IPS-18a (cell line): ENCODE data around the gene SATB2.

Source experiments
- H3K27ac ChIP-seq: one replicate; pipeline ENCODE4 v1.5.1; 2013; ENCODE audit warnings: low read length
- H3K27me3 ChIP-seq: one replicate; pipeline ENCODE4 v1.6.1; 2013; ENCODE audit warnings: mild to moderate bottlenecking, low read length; ENCODE audit not compliant: control insufficient read depth, insufficient read depth
- H3K36me3 ChIP-seq: one replicate; pipeline ENCODE4 v1.6.1; 2013; ENCODE audit warnings: low read depth, low read length; ENCODE audit not compliant: control insufficient read depth
- H3K4me1 ChIP-seq: one replicate; pipeline ENCODE4 v1.6.1; 2013; ENCODE audit warnings: low read depth, low read length; ENCODE audit not compliant: control insufficient read depth
- H3K4me3 ChIP-seq: one replicate; pipeline ENCODE4 v1.5.1; 2013; ENCODE audit warnings: low read length
- H3K9ac ChIP-seq: one replicate; pipeline ENCODE4 v1.6.1; 2013; ENCODE audit warnings: mild to moderate bottlenecking, low read length, moderate library complexity
- H3K9me3 ChIP-seq: one replicate; pipeline ENCODE4 v1.6.1; 2013; ENCODE audit warnings: low read depth, low read length; ENCODE audit not compliant: control insufficient read depth

Gene SATB2

GRCh38 chr2:199419428-199419827 is 38.3 kb downstream of the SATB2 start:
- no peaks in the 10 kb centered on the region for H3K36me3 ChIP-seq
- H3K4me3 ChIP-seq: no peak overlapping the region
- H3K4me1 ChIP-seq: peaks cover 7% of the 10 kb centered on the region
- no peak overlapping the region for H3K27ac ChIP-seq
- H3K9me3 ChIP-seq: no peaks in the 10 kb centered on the region
- H3K27me3 ChIP-seq: no peaks in the 10 kb centered on the region
- H3K9ac ChIP-seq: no peak overlapping the region

GRCh38 chr2:199414465-199414864 is 43.3 kb downstream of the SATB2 start:
- H3K4me1 ChIP-seq: peaks cover 13% of the 10 kb centered on the region
- H3K9me3 ChIP-seq: no peaks in the 10 kb centered on the region
- no peaks in the 10 kb centered on the region for H3K36me3 ChIP-seq
- H3K27me3 ChIP-seq: no peaks in the 10 kb centered on the region
- no peak overlapping the region for H3K27ac ChIP-seq
- no peak overlapping the region for H3K4me3 ChIP-seq
- no peak overlapping the region for H3K9ac ChIP-seq

GRCh38 chr2:199414001-199414400 is 43.7 kb downstream of the SATB2 start:
- Histone ChIP-seq H3K27ac (no peak overlapping the region), H3K4me3 (no peak overlapping the region), H3K9ac (no peak overlapping the region), H3K9me3 (no peaks in the 10 kb centered on the region), H3K4me1 (peaks cover 15% of the 10 kb centered on the region), H3K27me3 (no peaks in the 10 kb centered on the region), H3K36me3 (no peaks in the 10 kb centered on the region)

GRCh38 chr2:199409759-199410529 is 47.8 kb downstream of the SATB2 start:
- Histone ChIP-seq H3K27me3 (no peaks in the 10 kb centered on the region), H3K4me1 (peaks cover 19% of the 10 kb centered on the region), H3K9ac (no peak overlapping the region), H3K9me3 (no peaks in the 10 kb centered on the region), H3K4me3 (no peak overlapping the region), H3K36me3 (no peaks in the 10 kb centered on the region), H3K27ac (no peak overlapping the region)

- H3K27ac ChIP-seq: no peak overlapping the region
- H3K36me3 ChIP-seq: no peaks in the 10 kb centered on the region
- H3K9ac ChIP-seq: no peak overlapping the region
- no peak overlapping the region for H3K4me3 ChIP-seq
- peaks cover 19% of the 10 kb centered on the region for H3K4me1 ChIP-seq
- no peaks in the 10 kb centered on the region for H3K9me3 ChIP-seq
- no peaks in the 10 kb centered on the region for H3K27me3 ChIP-seq
These were observed 50.3 kb downstream of the SATB2 start for GRCh38 chr2:199407421-199407820.

- Histone ChIP-seq H3K9me3 (no peaks in the 10 kb centered on the region), H3K4me3 (no peak overlapping the region), H3K27me3 (no peaks in the 10 kb centered on the region), H3K9ac (no peak overlapping the region), H3K27ac (no peak overlapping the region), H3K36me3 (no peaks in the 10 kb centered on the region), H3K4me1 (peaks cover 13% of the 10 kb centered on the region)
These were observed 52.5 kb downstream of the SATB2 start for GRCh38 chr2:199405241-199405640.

- H3K36me3 ChIP-seq: no peaks in the 10 kb centered on the region
- H3K27ac ChIP-seq: no peak overlapping the region
- H3K27me3 ChIP-seq: no peaks in the 10 kb centered on the region
- no peak overlapping the region for H3K4me3 ChIP-seq
- no peak overlapping the region for H3K9ac ChIP-seq
- H3K4me1 ChIP-seq: peaks cover 9% of the 10 kb centered on the region
- no peaks in the 10 kb centered on the region for H3K9me3 ChIP-seq
These were observed 52.9 kb downstream of the SATB2 start for GRCh38 chr2:199404841-199405240.

- H3K4me3 ChIP-seq: no peak overlapping the region
- no peak overlapping the region for H3K9ac ChIP-seq
- H3K27ac ChIP-seq: no peak overlapping the region
- H3K4me1 ChIP-seq: peaks cover 8% of the 10 kb centered on the region
- no peaks in the 10 kb centered on the region for H3K36me3 ChIP-seq
- H3K27me3 ChIP-seq: no peaks in the 10 kb centered on the region
- H3K9me3 ChIP-seq: no peaks in the 10 kb centered on the region
These were observed 62.4 kb downstream of the SATB2 start for GRCh38 chr2:199395311-199395710.

GRCh38 chr2:199392363-199392762 is 65.4 kb downstream of the SATB2 start:
- no peaks in the 10 kb centered on the region for H3K4me1 ChIP-seq
- no peak overlapping the region for H3K27ac ChIP-seq
- no peaks in the 10 kb centered on the region for H3K27me3 ChIP-seq
- no peak overlapping the region for H3K4me3 ChIP-seq
- H3K36me3 ChIP-seq: no peaks in the 10 kb centered on the region
- no peak overlapping the region for H3K9ac ChIP-seq
- H3K9me3 ChIP-seq: no peaks in the 10 kb centered on the region

GRCh38 chr2:199388728-199389268 is 68.9 kb downstream of the SATB2 start:
- no peaks in the 10 kb centered on the region for H3K9me3 ChIP-seq
- H3K9ac ChIP-seq: no peak overlapping the region
- H3K4me3 ChIP-seq: no peak overlapping the region
- no peaks in the 10 kb centered on the region for H3K4me1 ChIP-seq
- no peaks in the 10 kb centered on the region for H3K27me3 ChIP-seq
- H3K27ac ChIP-seq: no peak overlapping the region
- H3K36me3 ChIP-seq: no peaks in the 10 kb centered on the region

GRCh38 chr2:199384043-199384442 is 73.7 kb downstream of the SATB2 start:
- Histone ChIP-seq H3K27ac (no peak overlapping the region), H3K9me3 (no peaks in the 10 kb centered on the region), H3K27me3 (no peaks in the 10 kb centered on the region), H3K36me3 (no peaks in the 10 kb centered on the region), H3K4me1 (no peaks in the 10 kb centered on the region), H3K9ac (no peak overlapping the region), H3K4me3 (no peak overlapping the region)

- no peaks in the 10 kb centered on the region for H3K4me1 ChIP-seq
- H3K9me3 ChIP-seq: no peaks in the 10 kb centered on the region
These were observed 74.7 kb downstream of the SATB2 start for GRCh38 chr2:199383021-199383420.

More at GRCh38 chr2:199383021-199383420, 74.7 kb downstream of the SATB2 start:
- Histone ChIP-seq H3K27me3 (no peaks in the 10 kb centered on the region), H3K9ac (no peak overlapping the region), H3K36me3 (no peaks in the 10 kb centered on the region), H3K4me3 (no peak overlapping the region), H3K27ac (no peak overlapping the region)
